Gastrocnemius medialis (tissue), 4 donors: ENCODE measurements around the gene UNC5A.

Experiments
- CTCF ChIP-seq, 5 experiments: fragments of 450-650 bp in 3 of 5; fragments of 200-600 bp in 2 of 5; sonication (generic) in 2 of 5; IDR thresholded peaks in 4 of 5; conservative IDR thresholded peaks in 1 of 5; 1 replicate in 4 of 5; 2 replicates in 1 of 5; pipeline ENCODE4 v1.5.1; 2016 to 2019; ENCODE audit warnings: antibody characterized with exemption in 5 of 5, mild to moderate bottlenecking in 3 of 5, moderate library complexity in 3 of 5
- POLR2A ChIP-seq, 2 donors: fragments of 450-650 bp; IDR thresholded peaks; one replicate each; pipeline ENCODE4 v1.6.1; 2017; ENCODE audit warnings: antibody characterized with exemption in 2 of 2, mild to moderate bottlenecking in 2 of 2, moderate library complexity in 2 of 2

- TF ChIP-seq CTCF (IDR thresholded peaks at IDR 0.05 in 4 of 5, conservative IDR thresholded peaks at IDR 0.05 in 1 of 5) (no peak), POLR2A (IDR thresholded peaks at IDR 0.05) (no peak)
Measured at GRCh38 chr5:176825957-176826356, 15.6 kb downstream of the UNC5A start.
